H54 (cell line): ENCODE data around the gene SOX2.
"Not testable (repeated sequence)": the region's sequence is repeated elsewhere in the genome, so short reads cannot be mapped to it uniquely, and the experiment has no call there.

Experiments
- DNase-seq: peaks from one replicate; pipeline ENCODE4 v3.0.0; 2011; ENCODE audit warnings: low spot score, mixed read lengths; ENCODE audit not compliant: insufficient read length
- FAIRE-seq: peaks from 3 replicates; lab custom pipeline; 2011; peaks lifted over from hg19 to GRCh38; lab: Jason Lieb, UNC
- POLR2A ChIP-seq: IDR thresholded peaks from 2 replicates; pipeline ENCODE4 v1.6.1; 2011; ENCODE audit warnings: low read depth, mild to moderate bottlenecking, low read length

Gene SOX2

GRCh38 chr3:181738551-181738950 lies 26.8 kb downstream of the SOX2 start:
- no peak for DNase-seq
- no peak for TF ChIP-seq POLR2A
- no peak for FAIRE-seq

DNA sequence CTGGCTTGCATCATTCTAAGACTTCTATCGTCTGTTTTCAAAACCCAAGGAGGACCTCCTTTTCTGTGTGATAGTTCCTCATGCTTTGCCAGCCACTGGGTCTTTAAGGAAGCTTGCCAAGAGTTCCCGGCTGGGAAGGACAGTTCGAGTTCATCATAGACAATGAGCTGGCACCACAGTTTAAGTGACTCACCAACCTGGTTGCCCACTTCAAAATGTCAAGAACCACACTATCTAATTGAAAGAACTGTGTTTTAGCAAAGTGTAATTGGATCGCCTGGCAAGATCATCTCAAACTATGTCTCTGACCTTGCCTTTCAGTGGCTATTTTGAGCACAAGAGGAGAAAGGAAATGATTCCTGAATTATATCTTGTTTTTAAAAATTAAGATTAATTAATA lies 27.9 kb downstream of the SOX2 start:
- DNase-seq (no peak), FAIRE-seq (peak; percentile 62)
- no peak for TF ChIP-seq POLR2A

DNA sequence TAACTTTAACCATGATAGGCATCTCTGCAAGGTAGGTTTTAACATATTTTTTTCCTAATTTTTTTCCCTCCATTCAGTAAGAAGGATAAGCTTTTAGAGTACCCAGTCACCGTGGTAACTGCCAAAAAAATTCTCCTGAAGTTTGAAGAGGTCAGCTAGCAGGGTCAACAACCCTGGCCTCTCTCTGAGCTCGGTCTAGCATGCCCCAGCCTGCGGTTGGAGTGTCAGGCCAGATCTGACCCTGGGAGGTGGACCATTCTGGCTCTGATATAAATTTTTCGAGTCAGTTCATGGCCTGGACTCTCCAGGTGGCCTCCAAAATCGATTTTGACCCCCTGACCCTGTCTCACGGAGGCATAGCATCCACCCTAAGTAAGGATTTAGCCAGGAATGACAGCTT lies 29.7 kb downstream of the SOX2 start:
- FAIRE-seq (no peak), DNase-seq (no peak)
- no peak for TF ChIP-seq POLR2A

DNA sequence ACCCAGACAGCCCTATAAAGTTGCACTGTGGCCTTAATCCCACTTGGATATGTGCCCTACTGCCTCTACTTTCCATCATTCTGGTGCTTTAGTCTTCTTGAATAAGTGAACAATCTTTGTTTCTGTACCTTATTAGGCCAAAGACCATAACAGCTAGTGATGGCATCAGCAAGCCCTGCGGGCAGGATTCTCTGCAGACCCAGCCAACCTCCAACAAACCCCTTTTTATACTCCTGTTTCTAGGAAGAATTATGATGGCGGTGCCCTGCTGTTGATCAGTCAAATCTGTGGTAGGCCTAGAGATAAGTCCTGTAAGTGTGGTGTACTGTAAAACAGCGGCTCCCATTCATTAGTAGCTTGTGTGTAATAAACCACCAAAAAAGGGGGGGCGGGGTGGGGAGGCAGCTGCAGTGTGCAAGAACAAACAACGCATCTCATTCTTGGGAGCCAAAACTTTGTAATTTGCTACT lies 40.5 kb downstream of the SOX2 start:
- FAIRE-seq (no peak), DNase-seq (no peak)

DNA sequence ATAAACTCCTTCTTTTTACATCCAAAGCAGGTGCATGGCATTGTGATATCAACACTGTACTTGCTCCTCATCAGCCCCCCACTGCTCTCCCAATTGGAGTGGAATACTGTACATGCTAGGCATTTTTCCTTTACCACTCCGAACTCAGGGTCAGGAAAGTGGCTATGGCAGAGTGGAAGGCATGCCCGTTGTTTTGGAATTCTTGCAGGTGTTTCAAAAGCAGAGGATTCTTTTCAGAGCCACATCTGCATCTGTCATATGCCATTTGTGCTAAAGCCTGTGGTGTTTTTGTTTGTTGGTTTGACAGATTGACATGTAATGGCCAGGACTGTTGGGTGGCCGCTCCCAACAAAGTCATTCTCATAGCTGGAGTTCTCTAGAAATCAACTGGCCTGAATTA lies 41.7 kb downstream of the SOX2 start:
- DNase-seq (no peak), FAIRE-seq (no peak)
- TF ChIP-seq POLR2A, result no peak

More for the DNA sequence above, 40.5 kb downstream of the SOX2 start:
- no peak for TF ChIP-seq POLR2A

GRCh38 chr3:181755959-181756358 lies 44.2 kb downstream of the SOX2 start:
- no peak for TF ChIP-seq POLR2A
- DNase-seq (no peak), FAIRE-seq (no peak)

GRCh38 chr3:181756645-181757297 lies 45.0 kb downstream of the SOX2 start:
- no peak for DNase-seq
- no peak for TF ChIP-seq POLR2A
- FAIRE-seq, result no peak

DNA sequence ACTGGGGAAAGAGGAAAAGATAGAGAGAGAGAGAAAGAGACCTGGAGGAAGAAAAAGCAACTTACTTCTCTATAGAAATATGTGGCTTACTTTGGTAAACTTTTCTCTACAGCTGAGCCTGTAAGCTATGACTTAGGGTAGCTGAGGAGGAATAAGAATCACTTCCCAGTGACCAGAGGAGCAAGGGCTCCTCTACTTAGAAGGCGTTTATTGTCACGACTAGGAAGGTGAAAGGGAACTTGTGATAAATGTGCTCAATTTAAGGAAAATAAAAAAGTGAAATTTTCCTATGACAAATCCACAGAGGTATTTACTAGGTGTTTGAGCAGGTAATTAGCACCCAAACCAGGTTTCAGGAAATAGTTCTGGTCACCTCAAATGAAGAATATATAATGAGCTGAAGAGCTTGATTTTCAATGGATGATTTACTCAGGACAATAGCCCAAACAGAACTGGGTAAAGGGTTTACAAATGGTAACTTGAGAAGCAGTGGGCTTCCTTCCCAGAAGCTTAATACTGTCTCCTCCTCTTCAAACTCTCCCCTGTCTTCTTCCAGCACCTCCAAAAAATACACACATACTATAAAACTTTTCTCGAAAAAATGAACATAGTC lies 46.1 kb downstream of the SOX2 start:
- DNase-seq (no peak), FAIRE-seq (no peak)
- no peak for TF ChIP-seq POLR2A

DNA sequence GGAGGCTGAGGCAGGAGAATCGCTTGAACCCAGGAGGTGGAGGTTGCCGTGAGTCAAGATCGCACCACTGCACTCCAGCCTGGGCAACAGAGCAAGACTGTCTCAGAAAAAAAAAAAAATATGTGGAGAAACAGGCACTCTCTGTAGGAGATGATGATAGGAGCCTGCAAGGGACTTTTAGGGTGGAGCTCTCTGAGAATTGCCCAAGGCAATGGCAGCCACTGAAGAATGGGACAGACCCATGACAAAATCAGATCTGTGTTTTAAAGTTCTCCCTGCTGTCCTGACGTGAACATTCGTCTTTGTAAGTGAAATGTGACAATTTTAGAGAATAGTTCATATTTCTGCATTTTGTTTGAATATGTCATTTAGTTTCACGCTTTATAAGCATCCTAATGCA lies 50.2 kb downstream of the SOX2 start:
- no peak for DNase-seq
- FAIRE-seq, result no peak
- TF ChIP-seq POLR2A, result no peak

- not testable (repeated sequence) for DNase-seq, FAIRE-seq
Measured at GRCh38 chr3:181764033-181764432, 52.3 kb downstream of the SOX2 start.
